Measurements from ENCODE around the gene HDHD3. TPM values are rescaled to one million over a fixed set of nuclear protein-coding genes. Genes with fewer than 3 reads are reported as not detected.

Gene HDHD3, protein sequence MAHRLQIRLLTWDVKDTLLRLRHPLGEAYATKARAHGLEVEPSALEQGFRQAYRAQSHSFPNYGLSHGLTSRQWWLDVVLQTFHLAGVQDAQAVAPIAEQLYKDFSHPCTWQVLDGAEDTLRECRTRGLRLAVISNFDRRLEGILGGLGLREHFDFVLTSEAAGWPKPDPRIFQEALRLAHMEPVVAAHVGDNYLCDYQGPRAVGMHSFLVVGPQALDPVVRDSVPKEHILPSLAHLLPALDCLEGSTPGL
- 10 to 100 TPM; 37.1 to 67.7 (median 53.0) TPM for total RNA-seq

DNA sequence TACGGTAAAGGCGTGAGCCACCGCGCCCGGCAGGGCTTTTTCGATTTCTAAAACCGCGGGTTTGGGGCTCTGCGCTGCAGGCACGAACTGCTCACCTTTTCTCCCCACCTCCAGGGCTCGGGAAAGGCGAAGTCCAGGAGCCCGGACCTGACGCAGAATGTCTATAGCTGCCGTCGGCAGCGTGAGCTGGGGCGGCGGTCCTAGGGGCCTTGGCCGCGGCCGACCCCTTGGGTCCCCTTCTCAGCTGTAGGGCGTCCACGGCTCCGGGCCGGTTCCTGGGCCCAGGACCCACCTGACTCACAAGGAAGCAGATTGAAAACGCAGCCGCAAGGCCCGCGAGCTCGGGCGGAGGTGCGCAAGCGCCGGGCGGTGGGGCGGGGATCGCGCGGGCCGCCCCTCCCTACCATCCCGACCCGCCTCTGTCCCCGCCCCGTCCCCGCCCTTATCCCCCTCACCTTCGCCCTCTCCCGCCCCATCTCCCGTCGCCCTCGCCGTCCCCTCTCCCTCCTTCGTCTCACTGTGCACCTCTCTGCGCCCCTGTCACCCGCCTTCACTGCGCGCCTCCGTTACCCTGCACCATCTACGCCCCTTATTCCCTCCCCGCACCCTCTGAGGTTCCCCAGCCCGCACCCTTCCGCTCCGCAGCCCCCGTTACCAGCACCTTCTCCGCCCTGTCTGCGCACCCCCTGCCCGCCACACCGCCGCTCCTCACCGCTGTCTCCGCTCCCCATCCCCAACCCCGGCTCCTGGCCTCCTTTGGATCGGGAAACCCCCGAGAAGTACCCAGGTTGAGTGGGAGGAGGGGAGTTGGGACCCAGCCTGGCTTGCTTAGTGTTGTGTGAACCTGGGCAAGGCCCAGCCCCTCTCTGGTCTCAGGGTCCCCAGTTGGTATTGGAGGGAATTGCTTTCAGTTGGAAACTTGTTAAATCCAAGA is at the start of gene HDHD3:
Gene HDHD3 (minus strand): TSS at position 353 of the 934 bp plus-strand sequence. CDS start 2,632 bp downstream, outside the sequence.
- H3K27me3 ChIP-seq: no peaks in the 10 kb centered on the region
- 2 to 4% methylated on average over 51 of the region's 74 CpGs for WGBS, 2 donors

DNA sequence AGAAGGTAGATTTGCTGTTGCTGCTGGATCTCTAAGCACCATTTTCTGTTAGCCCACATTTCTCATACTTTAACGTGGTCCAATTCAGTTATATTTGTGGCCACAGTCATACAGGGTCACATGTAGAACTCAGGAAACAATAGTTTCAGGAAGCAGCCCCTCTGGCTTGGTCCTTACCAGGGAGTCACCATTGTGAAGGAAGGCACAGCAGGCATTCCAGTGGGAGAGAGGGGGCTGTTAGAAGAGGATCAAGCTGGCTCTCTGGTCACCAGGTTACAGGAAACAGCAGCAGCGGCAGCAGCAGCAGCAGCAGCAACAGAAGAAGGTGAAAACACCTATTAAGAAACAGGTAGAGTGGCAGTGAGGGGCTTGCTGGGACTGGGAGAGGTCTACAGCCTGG is 48.3 kb upstream of the HDHD3 start:
- 36 to 50% methylated on average over 2 of the region's 2 CpGs for WGBS, 2 donors

More for the DNA sequence above, at the start of gene HDHD3:
- H3K4me1 ChIP-seq: peaks cover 27 to 43% of the 10 kb centered on the region in 2 donors
- peaks cover 4 to 21% of the 10 kb centered on the region in 2 donors for H3K36me3 ChIP-seq
- intact Hi-C loops (cut with DNase I): no loop called here
- DNase-seq: peak; percentile 87 to 91
- peak within 1 kb of the TSS; percentile 84 to 97 (median 91) for H3K27ac ChIP-seq
- no peaks in the 10 kb centered on the region for H3K9me3 ChIP-seq
- TF ChIP-seq, protein P1, sequence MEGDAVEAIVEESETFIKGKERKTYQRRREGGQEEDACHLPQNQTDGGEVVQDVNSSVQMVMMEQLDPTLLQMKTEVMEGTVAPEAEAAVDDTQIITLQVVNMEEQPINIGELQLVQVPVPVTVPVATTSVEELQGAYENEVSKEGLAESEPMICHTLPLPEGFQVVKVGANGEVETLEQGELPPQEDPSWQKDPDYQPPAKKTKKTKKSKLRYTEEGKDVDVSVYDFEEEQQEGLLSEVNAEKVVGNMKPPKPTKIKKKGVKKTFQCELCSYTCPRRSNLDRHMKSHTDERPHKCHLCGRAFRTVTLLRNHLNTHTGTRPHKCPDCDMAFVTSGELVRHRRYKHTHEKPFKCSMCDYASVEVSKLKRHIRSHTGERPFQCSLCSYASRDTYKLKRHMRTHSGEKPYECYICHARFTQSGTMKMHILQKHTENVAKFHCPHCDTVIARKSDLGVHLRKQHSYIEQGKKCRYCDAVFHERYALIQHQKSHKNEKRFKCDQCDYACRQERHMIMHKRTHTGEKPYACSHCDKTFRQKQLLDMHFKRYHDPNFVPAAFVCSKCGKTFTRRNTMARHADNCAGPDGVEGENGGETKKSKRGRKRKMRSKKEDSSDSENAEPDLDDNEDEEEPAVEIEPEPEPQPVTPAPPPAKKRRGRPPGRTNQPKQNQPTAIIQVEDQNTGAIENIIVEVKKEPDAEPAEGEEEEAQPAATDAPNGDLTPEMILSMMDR (IDR thresholded peaks at IDR 0.05): no peak
- peak; percentile 75 to 85 for TF ChIP-seq POLR2A (IDR thresholded peaks at IDR 0.05)
- peak within 1 kb of the TSS; percentile 53 to 95 (median 72) for H3K4me3 ChIP-seq (replicated peaks in 1 of 3)

DNA sequence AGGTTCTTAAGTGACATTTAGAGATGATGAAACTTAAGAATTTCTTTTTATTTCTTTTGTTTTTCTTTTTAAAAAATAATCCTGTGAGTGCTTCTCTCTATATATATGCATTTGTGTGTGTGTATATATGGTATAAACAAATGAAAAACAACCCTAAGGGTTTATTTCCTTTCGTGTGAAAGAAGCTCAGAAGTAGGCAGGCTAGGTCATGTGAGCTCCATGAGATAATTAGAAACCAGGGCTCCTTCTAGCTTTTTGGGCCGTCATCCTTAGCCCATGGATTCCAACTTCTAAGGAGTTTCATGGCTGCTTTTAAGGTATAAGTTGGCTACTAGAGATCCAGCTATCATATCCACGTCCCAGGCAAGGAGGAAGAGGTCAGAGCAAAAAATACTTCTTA is 44.9 kb upstream of the HDHD3 start:
- Histone ChIP-seq H3K27ac (no peak overlapping the region), H3K4me1 (no peaks in the 10 kb centered on the region), H3K36me3 (no peaks in the 10 kb centered on the region), H3K9me3 (no peaks in the 10 kb centered on the region), H3K4me3 (replicated peaks in 1 of 3) (no peak overlapping the region), H3K27me3 (no peaks in the 10 kb centered on the region)
- intact Hi-C loops (cut with DNase I): no loop called here
- WGBS, 2 donors: 84 to 93% methylated on average over 3 of the region's 3 CpGs
- TF ChIP-seq POLR2A (IDR thresholded peaks at IDR 0.05): no peak
- TF ChIP-seq, protein P1 (IDR thresholded peaks at IDR 0.05): no peak
- DNase-seq: no peak

More for the DNA sequence above, 48.3 kb upstream of the HDHD3 start:
- Histone ChIP-seq H3K36me3 (no peaks in the 10 kb centered on the region), H3K4me1 (no peaks in the 10 kb centered on the region), H3K27me3 (no peaks in the 10 kb centered on the region), H3K4me3 (replicated peaks in 1 of 3) (no peak overlapping the region), H3K9me3 (no peaks in the 10 kb centered on the region), H3K27ac (no peak overlapping the region)
- no peak for DNase-seq
- intact Hi-C loops (cut with DNase I): no loop called here
- TF ChIP-seq, protein P1 (IDR thresholded peaks at IDR 0.05): no peak
- no peak for TF ChIP-seq POLR2A (IDR thresholded peaks at IDR 0.05)

DNA sequence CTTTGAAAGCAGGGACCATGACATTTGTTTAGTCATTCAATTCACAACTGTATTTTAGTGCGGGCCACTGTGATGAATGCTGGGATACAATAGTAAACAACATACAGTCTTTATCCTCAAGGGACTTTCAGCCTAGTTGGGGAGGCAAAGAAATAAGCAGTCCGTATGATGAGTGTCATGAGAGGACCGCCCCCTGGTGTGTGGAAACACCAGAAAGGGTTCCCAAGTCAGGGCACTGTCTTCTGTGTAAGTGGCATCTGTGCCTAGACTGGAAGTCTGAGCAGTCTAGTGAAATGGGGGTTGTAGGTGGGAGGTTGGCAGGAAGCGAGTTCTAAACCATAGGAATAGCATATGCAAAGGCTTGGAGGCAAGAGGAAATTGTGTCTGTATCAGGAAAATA is 40.6 kb upstream of the HDHD3 start:
- Histone ChIP-seq H3K4me1 (no peaks in the 10 kb centered on the region), H3K27ac (no peak overlapping the region), H3K36me3 (no peaks in the 10 kb centered on the region), H3K4me3 (replicated peaks in 1 of 3) (no peak overlapping the region), H3K27me3 (no peaks in the 10 kb centered on the region), H3K9me3 (no peaks in the 10 kb centered on the region)
- intact Hi-C loops (cut with DNase I): no loop called here
- no peak for DNase-seq
- TF ChIP-seq, protein P1 (IDR thresholded peaks at IDR 0.05): no peak
- TF ChIP-seq POLR2A (IDR thresholded peaks at IDR 0.05): no peak
- WGBS, 2 donors: 82 to 92% methylated on average over 4 of the region's 4 CpGs

Data from thyroid gland (tissue), 4 donors.